HG03095 (cell line): ENCODE results near the gene PRRC2A.

Experiments used
- ATAC-seq: cut with Tn5 transposase; IDR thresholded peaks from one replicate; pipeline ENCODE4 v1.9.1; 2021; ENCODE audit warnings: moderate library complexity; ENCODE audit not compliant: unreplicated experiment

PRRC2A gene

DNA sequence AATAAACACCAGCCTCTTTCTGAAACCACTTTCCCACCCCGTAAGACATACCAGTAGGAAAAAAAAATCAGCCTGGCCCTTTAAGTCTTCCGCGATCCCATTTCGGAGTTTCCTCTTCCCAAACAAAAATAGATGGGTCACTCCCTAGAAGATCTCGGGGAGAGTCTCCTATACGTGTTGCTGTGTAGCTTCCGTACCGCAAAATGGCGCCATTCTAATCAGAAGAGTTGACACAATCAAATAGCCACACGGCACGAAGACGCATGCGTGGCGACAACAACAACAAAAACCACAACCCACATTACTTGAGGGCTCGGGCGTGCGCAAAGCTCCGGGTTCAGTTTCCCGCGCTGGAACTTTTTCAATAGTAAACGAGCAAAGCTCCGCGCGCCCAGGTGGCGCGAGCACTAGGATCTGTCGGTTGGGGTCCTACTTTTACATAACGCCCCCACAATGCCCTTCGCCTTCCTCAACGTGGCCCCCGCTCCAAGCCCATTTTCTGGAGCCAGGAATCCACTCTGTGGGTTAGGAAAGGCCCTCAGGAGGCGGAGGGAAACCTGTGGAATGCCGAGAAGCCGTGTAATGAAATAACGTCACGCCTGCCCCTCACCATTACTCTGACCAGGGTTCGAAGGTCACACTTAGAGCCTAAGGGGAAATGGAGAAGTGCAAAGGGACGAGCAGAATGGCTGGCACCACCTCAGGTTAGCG is 44.4 kb downstream of the PRRC2A start, which contains the start of gene GPANK1:
GPANK1 (minus strand) TSS at position 208 of the 711 bp plus-strand sequence. CDS start 519 bp downstream, outside the sequence.
- no peak for ATAC-seq

DNA sequence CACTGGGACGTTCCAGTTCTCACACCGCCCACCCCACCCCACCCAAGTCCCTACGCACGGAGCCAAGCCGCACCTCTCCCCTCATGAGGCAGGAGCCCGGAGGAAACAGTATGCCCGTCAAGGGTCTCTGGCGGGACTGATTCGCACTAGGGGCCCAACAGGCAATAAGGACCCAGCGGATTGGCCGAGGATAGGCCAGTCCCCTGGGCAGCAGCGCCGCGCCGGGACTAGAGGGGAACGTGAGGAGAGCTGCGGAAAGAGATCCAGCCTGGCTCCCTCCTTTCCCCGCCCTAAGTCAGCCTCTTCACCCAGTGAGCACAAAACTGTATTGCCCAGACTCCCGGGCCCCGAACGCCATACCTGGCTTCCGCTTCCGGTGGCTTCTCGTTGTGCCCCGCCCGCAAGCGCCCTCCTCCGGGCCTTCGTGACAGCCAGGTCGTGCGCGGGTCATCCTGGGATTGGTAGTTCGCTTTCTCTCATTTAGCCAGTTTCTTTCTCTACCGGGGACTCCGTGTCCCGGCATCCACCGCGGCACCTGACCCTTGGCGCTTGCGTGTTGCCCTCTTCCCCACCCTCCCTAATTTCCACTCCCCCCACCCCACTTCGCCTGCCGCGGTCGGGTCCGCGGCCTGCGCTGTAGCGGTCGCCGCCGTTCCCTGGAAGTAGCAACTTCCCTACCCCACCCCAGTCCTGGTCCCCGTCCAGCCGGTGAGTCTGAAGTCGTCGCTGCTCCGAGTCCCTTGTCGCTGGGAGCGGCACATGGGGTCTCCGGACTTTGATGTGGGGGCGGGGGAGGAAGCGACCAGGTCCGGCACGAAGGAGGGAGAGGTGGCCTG is 45.2 kb downstream of the PRRC2A start, which contains the start of gene CSNK2B:
CSNK2B (plus strand) TSS at position 580 of the 836 bp plus-strand sequence. CDS start 752 bp downstream, outside the sequence.
- peak; percentile 75 for ATAC-seq

DNA sequence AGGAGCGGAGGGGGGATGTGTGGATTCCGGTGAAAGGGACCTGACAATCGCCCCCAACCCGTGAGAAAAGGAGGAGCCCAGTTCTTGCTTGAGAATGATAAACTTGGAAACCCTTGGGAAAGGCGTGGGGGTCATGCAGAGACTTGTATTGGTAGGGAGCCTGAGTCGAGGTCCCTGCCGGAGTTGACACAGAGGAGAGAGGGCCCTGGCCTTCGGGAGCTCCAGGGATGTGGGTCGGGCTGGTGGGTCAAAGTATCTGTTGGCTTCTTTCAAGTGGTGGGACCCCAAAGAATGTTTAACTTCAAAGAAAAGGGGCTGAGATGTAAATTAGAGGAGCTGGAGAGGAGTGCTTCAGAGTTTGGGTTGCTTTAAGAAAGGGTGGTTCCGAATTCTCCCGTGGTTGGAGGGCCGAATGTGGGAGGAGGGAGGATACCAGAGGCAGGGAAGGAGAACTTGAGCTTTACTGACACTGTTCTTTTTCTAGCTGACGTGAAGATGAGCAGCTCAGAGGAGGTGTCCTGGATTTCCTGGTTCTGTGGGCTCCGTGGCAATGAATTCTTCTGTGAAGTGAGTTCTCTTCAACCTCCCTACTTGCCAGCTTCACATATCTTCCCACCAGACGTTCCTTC is 45.9 kb downstream of the PRRC2A start:
- no peak for ATAC-seq

DNA sequence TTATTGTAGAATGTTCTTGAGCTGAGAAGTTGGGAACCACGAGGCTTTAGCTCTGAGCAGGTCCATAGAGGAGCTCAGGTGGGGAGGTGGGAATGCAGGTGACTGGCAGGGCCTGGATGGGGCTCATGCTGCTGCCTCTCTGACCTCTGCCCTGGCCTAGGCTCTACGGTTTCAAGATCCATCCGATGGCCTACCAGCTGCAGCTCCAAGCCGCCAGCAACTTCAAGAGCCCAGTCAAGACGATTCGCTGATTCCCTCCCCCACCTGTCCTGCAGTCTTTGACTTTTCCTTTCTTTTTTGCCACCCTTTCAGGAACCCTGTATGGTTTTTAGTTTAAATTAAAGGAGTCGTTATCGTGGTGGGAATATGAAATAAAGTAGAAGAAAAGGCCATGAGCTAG is 49.2 kb downstream of the PRRC2A start, which contains the start of gene LY6G5B:
LY6G5B (plus strand) TSS at position 301 of the 400 bp plus-strand sequence. CDS start 975 bp downstream, outside the sequence.
- no peak for ATAC-seq

DNA sequence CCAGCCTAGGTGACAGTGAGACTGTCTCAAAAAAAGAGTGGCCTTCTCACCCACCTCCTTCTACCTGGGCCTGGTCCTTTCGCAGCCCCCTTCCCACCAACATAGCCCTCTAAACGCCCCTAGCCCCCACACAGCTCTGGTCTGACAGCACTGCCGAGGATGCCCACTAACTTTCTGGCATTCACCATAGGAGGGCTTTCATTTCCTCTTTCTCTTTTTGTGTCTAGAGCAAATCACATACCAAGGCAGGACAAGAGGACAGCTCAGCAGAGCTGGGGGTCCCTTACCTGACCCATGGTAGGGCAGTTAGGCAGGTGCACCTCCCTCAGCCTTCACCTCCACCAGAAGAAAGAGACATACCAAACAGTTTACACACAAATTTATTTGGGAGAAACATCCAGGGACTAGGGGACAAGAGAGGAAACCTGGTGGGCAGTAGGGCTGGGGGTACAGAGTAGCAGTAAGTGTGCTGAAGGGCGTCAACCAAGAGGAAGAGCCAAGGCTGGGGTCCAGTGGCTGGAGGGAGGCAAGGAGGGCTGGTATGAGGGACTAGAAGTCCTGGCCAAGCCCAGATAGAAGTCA is 55.9 kb downstream of the PRRC2A start:
- ATAC-seq: no peak

GRCh38 chr6:31676904-31677303 is 56.4 kb downstream of the PRRC2A start:
- no peak for ATAC-seq

DNA sequence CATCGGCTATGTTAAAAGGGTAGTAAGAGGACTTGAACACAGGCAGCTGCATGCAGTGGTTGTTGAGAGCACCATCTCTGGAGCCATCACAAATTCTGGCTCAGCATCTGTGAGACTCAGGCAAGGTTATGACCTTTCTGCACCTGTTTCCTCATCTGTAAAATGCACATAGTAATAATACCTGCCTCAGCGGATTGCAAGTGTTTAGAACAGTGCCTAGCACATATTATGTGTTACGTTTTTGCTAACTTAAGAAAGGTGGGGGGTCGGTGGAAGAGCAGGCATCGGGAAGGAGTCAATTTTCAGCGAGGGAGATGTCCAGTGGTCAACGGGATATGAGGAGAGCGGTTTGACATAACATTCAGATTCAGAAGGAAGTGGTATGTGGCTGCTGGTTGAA is 57.4 kb downstream of the PRRC2A start:
- no peak for ATAC-seq

DNA sequence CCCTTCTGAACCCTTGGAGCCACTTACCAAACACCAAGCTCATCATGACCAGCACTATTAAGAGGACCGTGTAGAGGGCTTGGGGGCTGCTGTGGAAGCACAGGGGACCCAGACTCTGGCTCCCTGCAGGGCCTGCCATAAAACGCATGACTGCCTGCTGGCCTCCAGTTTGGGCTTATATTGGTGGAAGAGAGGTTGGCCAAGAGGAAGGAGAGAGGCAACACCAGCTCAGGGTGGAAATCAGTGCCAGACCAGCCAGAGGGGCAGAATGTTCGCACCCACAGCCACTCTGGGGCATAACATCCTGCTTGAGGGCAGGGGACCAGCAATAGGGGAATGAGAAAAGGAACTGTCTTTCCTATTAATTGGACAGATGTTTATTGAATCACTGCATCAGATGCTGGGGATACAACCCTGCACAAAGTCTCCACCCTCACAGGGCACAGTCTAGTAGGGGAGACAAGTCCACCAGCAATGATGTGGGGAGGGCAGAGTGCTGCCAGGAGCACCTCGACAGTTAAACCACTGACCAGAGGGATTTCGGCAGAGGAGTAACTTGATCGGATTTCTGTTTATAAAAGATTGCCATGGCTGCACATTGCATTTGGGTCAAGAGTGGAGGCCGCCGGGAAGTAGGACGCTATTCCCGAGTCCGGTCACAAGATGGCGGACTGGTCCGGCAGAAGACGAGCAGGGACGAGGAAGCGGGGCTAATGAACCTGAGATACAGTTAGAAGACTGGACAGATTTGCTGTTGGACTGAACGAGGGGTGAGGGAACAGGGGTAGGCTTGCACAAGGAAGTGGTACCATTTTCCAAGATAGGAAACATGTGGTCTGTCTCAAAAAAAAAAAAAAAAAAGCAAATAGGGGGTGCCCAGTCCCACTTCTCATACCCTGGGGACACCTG is 60.0 kb downstream of the PRRC2A start, which contains the start of gene LY6G5C:
LY6G5C (minus strand) TSS at position 842 of the 909 bp plus-strand sequence; CDS start at position 148, 694 bp downstream.
- no peak for ATAC-seq

DNA sequence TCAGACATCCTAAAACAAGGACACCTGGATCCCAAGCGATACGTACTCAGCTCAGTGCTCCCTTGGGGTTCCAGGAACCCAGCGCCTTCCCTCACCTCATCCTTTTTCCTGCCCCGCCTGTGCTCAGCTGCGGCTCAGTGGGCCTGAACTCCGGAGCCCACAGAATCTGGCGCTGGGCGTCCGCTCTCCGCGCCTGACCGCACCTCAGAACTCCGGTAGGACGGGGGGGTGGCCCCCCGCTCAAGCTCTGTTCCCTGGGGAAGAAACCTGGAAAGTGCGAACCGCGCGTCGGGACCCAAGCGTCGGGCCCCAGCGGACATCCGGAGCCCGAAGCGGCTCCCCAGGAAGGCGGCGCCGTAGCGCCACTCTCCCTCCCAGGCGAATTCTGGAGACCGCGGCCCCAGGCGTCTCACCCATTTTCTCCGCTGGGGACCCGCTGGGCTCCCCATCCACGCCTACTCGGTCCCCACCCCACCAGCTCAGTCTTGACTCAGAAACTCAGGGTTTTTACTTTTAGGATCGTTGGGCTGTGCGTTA is 60.7 kb downstream of the PRRC2A start:
- ATAC-seq: no peak

DNA sequence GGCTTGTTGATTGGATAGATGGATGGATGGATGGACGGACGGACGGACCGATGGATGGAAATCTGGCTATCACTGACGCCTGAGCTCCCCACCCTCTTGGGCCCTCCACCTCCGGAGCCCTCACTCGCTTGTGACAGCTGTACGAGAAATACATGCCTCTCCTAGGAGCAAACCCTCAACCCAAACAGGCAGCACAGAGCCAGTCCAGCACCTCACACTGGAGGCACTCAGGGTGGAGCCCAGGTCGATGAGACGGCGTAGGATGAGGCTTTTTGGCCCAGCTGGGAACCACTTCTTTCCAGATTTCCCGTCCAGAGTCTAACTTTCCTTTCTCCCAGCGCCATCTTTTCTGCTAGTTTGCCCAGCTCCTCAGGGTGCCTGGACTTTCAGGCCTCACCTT is 63.1 kb downstream of the PRRC2A start:
- no peak for ATAC-seq

DNA sequence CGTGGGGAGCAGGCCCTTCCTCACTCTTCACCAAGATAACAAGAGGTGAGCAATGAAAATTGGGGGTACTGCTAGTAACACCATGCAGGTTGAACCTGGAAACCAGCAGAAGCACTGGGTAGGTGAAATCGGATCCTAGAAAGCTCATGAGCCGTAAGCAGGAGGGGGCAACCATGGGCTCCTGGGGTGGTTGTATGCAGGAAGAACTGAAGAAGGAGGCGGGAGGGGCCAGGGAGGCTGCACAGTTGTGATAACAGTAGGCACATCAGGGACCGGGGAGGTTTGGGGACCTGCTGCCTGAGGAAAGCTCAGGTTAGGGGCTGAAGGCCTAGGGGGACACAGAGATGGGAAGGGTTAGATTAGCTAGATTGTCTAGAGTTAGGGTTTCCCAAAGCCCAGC is 66.0 kb downstream of the PRRC2A start:
- ATAC-seq: no peak

GRCh38 chr6:31687321-31687720 is 66.8 kb downstream of the PRRC2A start:
- ATAC-seq: no peak
